HG03025 (cell line): ENCODE data around the gene FTL.

Source experiments
- ATAC-seq: cut with Tn5 transposase; IDR thresholded peaks from one replicate; pipeline ENCODE4 v1.9.1; 2021; ENCODE audit warnings: mild to moderate bottlenecking, moderate library complexity; ENCODE audit not compliant: unreplicated experiment, low FRiP score

Gene FTL

GRCh38 chr19:48945415-48945814, 19.7 kb upstream of the FTL start:
- ATAC-seq, result no peak

- ATAC-seq, result no peak
These were observed 19.3 kb upstream of the FTL start for GRCh38 chr19:48945817-48946216.

GRCh38 chr19:48946463-48947257, 18.4 kb upstream of the FTL start:
- no peak for ATAC-seq

- ATAC-seq, result no peak
These were observed 17.9 kb upstream of the FTL start for GRCh38 chr19:48947258-48947542.

- no peak for ATAC-seq
These were observed 14.9 kb upstream of the FTL start for GRCh38 chr19:48950159-48950558.

- no peak for ATAC-seq
These were observed 14.1 kb upstream of the FTL start for GRCh38 chr19:48950830-48951519.

- ATAC-seq, result no peak
These were observed 12.0 kb upstream of the FTL start for GRCh38 chr19:48953141-48953540.

GRCh38 chr19:48953990-48954594, 11.0 kb upstream of the FTL start:
- no peak for ATAC-seq

- ATAC-seq, result peak; percentile 73
These were observed 10.4 kb upstream of the FTL start, which contains the start of gene BAX for GRCh38 chr19:48954595-48955307. TSS of gene BAX (plus strand) at chr19:48954875. CDS start at chr19:48954929, 54 bp downstream.

GRCh38 chr19:48955308-48955958, 9.7 kb upstream of the FTL start:
- ATAC-seq, result no peak

- no peak for ATAC-seq
These were observed 7.1 kb upstream of the FTL start for GRCh38 chr19:48958006-48958405.

GRCh38 chr19:48959341-48960239, 5.5 kb upstream of the FTL start:
- ATAC-seq, result no peak

GRCh38 chr19:48961051-48961649, 4.0 kb upstream of the FTL start:
- no peak for ATAC-seq

- ATAC-seq, result no peak
These were observed 3.5 kb upstream of the FTL start for GRCh38 chr19:48961673-48962028.

- ATAC-seq, result no peak
These were observed 2.9 kb upstream of the FTL start for GRCh38 chr19:48962029-48962848.

GRCh38 chr19:48962849-48963165, 2.3 kb upstream of the FTL start:
- ATAC-seq, result no peak

- no peak for ATAC-seq
These were observed 1.5 kb upstream of the FTL start for GRCh38 chr19:48963371-48964204.
